ENCODE data around the gene GFI1B.
"Not testable (repeated sequence)": the region's sequence is repeated elsewhere in the genome, so short reads cannot be mapped to it uniquely, and the experiment has no call there.

The GFI1B gene

GRCh38 chr9:132978451-132979131, at the start of gene GFI1B:
Gene GFI1B, plus strand, starts transcription at chr9:132978694. Its CDS starts 7,985 bp downstream, at chr9:132986679.
- DNase-seq = no peak

GRCh38 chr9:132931178-132931735, 47.2 kb upstream of the GFI1B start:
- no peak for DNase-seq

DNA sequence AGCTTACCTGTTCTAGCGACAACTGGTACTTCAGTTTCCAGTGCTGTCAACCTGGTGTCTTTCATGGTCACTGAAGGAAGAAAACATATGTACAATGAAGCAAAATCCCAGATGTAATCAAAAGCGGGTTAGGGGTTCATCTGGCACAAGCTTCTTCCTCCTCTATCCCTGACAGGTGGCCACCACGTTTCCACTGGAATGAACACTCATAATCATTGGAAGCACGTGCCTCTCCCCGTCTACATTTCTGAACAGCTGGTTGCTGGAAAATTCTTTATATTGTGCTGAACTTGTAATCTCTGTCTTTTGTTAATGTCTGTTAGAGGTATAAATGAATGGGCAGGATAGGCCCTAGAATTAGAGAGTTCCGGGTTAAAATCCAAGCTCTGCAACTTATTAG, 43.5 kb upstream of the GFI1B start:
- DNase-seq = no peak

DNA sequence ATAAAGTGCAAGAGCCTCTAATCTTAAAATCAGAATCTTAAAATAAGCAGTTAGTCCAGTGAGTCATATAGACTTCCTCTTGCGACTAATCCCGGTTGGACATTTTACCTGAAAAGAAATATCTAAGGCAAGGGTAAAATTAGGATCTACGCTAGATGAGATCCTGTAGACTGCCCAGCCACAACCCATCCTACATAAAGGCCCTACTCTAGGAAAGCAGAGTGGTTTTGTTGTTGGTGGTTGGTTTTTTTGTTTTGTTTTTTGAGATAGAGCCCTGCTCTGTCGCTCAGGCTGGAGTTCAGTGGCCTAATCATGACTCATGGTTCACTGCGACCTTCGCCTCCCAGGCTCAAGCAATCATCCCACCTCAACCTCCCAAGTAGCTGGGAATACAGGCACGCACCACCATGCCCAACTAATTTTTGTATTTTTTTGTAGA, 41.0 kb upstream of the GFI1B start:
- DNase-seq = no peak

DNA sequence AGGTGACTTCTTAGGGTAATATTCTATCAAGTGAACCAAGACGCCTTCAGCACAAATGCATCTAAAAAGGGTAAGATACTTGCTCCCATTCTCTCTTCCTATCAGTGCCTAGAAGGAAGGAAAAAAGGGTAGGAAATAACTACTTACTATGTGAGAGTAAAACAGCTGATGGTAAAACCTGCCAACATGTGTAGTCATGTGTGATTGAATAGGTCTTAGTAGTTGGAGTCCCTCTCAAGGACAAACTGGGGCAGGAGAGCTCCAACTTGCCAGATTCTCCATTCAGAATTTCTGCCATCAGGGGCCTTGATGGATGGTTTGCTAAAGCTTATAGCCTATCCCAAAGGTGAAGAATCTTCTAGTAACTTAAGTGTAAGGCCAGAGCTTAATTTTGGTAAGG, 39.3 kb upstream of the GFI1B start:
- no peak for DNase-seq

DNA sequence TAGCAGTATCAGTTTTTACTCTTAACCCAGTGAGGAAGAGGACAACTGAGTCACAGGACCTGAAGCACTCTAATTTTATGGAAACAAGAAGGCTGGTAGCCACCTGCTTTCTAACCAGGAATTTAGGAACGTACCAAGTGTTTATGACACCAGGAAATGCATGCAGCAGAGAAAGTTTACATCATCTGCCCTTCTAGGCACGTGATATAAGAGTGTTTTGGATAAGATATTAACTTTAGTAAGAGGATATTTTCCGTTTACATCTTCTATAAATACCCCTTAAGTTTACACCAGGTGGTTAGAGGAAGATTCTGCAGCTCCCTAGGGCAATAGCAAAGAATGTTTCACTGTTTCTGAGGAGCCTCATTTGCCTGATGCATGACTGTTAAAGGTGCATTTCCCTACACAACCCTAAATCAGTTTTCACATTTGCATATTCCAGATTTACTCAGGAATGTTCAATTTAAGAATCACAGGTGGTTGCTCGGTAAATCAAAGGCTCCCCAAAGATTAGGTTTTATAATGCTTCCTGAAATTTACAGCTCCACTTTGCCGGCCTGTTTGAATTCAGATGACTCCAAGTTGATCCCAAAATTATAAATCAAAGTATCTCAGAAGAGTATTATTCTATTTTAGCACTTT, 35.8 kb upstream of the GFI1B start:
- DNase-seq = no peak

GRCh38 chr9:132943651-132944293, 34.7 kb upstream of the GFI1B start:
- DNase-seq = no peak

DNA sequence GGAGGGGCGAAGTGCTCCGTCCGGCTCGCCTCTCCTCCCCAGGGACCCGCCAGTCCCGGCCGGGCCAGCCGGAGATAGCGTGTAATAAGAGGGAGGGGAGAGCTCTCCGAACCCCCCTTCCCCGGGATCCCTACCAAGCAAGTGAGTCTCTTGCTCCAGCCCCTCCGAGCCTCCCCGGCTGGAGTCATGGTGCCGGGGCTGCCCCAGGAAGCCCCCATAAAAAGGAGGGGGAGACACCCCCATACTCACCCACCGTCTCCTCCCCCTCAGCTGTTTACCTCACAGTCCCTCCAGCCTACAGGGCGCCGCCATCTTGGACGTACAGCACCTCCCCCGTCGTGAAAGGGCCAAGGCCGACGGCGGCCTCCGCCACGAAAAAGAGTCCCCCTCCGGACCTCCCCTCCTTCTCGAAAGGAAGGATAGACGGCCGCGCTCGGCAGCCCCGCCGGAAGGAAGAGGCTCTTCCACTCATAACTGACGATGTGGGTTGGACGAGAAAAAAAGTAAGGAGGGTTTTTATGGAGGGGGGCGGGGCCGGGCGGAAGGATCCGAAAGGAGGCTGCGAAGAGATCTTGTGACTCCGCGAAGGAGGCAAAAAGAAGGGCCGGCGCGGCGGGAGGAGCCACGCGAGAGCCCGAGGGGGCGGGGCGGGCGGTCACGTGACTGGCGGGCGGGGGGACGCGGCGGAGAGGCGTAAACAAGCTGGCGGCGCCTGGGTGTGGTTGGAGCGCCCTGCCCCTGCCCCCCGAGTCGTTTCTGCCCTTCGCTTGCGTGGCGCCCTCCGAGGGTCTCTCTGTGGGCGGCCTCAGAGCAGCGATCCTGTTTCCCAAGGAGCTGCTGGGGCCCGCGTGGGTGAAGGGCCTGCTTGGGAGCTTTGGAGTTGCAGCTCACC, 34.0 kb upstream of the GFI1B start, which contains the start of gene TSC1:
TSC1 (minus strand) TSS at position 323 of the 892 bp plus-strand sequence. CDS start 15,744 bp downstream, outside the sequence.
- DNase-seq = peak; percentile 97

DNA sequence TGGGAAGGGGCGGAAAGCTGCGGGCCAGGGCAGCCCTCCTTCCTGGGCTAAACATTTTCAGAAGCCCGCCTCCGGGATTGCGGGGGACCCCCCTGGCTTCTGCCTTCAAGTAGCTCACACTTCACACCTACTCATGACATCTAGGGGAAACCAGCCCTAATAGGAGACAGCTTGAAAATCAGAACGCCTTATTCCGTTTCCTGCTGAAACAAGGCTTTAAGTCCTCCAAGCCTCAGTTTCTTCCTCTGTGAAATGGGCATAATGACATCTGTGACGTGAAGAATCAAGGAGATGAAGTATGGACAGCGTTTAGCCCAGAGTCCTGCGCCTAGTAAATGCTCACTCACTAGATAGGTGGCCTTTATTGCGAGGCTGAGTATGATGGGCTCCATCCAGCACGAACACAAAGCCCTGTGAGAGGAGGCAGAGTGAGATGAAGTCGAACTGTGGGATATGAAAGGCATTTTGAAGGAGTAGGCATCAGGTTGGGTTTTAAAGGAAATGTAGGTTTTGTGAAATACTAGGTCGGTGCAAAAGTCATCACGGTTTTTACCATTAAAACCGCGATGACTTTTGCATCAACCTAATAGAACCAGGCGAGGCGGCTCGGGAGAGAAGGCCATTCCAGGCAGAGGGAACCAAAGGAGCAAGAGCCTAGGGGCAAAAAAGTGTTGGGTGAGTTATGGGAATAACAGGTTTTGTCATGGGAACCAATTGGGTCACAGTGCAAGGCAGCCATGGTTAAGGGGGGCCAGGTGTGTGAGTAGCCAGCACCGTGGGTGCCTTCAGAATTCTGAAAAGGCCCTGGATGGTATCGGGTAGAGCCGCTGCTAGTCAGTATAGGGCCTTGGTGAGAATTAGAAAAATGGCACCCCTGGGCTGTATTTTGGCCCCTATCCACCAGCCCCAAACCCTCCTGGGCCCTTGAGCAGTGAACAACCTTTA, 33.0 kb upstream of the GFI1B start:
- no peak for DNase-seq

DNA sequence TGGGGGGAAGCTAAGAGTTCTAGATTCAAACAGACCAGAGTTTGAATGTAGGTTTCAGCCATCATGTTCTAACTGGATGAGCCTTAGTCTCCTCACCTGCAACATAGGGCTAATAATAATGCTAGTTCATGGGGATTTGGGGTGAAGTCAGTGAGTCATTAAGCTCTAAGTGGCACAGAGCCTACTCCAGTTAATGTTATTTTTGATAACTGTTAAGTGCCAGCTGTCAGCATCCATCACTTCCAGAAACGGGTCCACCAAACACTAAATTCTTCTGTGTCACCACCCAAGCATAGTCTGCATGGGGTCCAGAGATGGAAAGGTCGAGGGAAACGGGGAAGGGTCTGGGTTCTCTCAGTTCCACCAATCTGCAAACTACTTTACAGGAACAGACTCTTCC, 32.3 kb upstream of the GFI1B start:
- DNase-seq = no peak

DNA sequence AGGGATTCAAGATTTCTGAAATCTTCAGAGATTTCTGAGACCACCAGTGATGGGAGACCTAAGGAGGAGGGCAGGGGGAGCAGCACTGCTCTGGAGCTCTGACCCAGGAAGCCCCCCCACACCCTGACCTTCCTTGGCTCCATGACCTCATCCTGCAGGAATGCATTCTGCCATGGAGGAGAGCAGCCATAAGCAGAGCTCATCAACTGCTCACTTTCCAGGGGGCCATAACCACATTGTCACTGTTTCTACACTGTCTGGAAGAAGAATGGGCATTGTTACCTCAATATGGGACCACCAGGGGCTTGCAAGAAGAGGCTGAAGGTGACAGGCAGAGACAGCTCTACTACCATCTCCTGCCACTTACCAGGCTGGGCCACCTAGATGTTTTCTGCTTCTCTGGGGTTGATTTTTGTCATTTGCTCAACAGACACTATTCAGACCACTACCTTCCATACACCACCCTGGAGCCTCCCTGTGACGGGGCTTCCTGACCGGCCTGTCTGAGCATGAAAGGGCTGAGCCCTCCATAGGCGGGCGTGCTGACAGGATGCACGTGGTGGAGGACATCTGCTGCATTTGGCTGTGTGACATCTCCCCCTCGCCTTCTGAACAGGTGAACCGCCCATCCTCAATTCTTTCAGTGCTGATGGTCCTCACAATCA, 31.7 kb upstream of the GFI1B start:
- DNase-seq = no peak

GRCh38 chr9:132947756-132948155, 30.7 kb upstream of the GFI1B start:
- no peak for DNase-seq

DNA sequence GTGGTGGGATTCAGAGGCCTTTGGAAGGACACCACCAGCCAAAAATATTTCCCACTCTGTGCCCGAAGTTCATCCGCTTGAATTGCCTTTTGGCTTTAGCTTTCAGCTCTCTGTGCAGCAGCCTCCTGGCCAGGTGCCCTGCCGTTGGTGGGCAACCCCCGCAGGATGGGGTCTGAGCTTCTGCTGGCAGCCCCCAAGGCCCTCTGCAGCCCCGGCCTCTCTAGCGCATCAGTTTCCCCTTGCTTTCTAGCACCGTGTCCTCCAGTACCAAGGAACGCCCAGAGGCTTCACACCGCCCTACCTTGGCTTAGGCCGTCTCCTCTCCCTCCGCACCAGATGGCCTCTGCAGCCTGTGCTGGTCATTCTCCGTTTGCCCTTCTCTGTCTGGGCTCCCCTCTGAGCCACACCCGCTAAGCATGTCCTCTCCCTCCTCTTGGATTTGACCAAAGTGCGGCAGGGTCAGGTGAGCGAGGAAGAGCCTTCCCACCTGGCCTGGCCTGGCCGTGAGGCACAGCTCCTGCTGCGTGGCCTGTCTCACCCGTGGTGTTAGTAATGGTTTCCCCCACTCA, 29.9 kb upstream of the GFI1B start:
- no peak for DNase-seq

GRCh38 chr9:132949709-132950108, 28.8 kb upstream of the GFI1B start:
- no peak for DNase-seq

GRCh38 chr9:132955123-132955522, 23.4 kb upstream of the GFI1B start:
- no peak for DNase-seq

GRCh38 chr9:132955768-132956167, 22.7 kb upstream of the GFI1B start:
- no peak for DNase-seq

GRCh38 chr9:132957805-132958204, 20.7 kb upstream of the GFI1B start:
- no peak for DNase-seq

DNA sequence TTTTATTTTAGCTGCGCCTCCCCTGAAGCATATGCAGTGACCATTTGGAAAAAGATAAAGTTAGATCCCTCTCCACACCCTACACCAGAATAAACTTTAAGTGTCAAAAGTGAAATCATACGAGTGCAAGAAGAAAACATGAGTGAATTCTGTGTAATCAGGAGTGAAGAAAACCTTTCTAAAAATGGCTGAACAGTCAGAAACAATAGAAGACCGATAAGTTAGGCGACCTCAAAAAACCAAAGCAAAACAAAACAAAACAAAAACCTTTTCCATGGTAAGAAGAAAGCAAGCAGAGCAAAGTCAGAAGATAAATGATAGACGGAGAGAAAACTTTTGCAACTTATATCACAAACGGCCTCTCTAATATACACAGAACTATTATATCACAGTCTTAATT, 17.5 kb upstream of the GFI1B start:
- DNase-seq = no peak

- DNase-seq = no peak
Measured at GRCh38 chr9:132965478-132965877, 13.0 kb upstream of the GFI1B start.

GRCh38 chr9:132967908-132968307, 10.6 kb upstream of the GFI1B start:
- not testable (repeated sequence) for DNase-seq

GRCh38 chr9:132969783-132970182, 8.7 kb upstream of the GFI1B start:
- DNase-seq = no peak
